Thoracic aorta (tissue), 2 donors: ENCODE measurements around the gene SCN5A. TPM values are rescaled to one million over a fixed set of nuclear protein-coding genes. Genes with fewer than 3 reads are reported as not detected.

Experiments
- ATAC-seq: fragments of 150-250 bp; one replicate; pipeline ENCODE4 v1.8.0; 2017; ENCODE audit warnings: low read depth; ENCODE audit not compliant: insufficient number of reproducible peaks, low FRiP score
- DNase-seq: peaks from one replicate; pipeline ENCODE4 v3.0.0-alpha.2; 2020; ENCODE audit warnings: low spot score
- H3K27ac ChIP-seq, 2 donors: fragments of 200-600 bp; sonication (generic); 1 replicate in 1 of 2; 2 replicates in 1 of 2; pipeline ENCODE4 v1.5.1; 2016; ENCODE audit warnings: mild to moderate bottlenecking in 2 of 2, moderate library complexity in 2 of 2
- H3K27me3 ChIP-seq: fragments of 200-600 bp; sonication (generic); replicated peaks from 2 replicates; pipeline ENCODE4 v1.6.0; 2016; ENCODE audit warnings: mild to moderate bottlenecking; ENCODE audit not compliant: insufficient read depth
- H3K36me3 ChIP-seq: fragments of 200-600 bp; sonication (generic); one replicate; pipeline ENCODE4 v1.5.1; 2016
- H3K4me1 ChIP-seq, 2 donors: fragments of 200-600 bp; sonication (generic); 1 replicate in 1 of 2; 2 replicates in 1 of 2; pipeline versions ENCODE4 v1.5.1 to v1.6.0; 2016; ENCODE audit warnings: low read depth in 2 of 2, mild to moderate bottlenecking in 1 of 2; ENCODE audit not compliant: control insufficient read depth in 1 of 2
- H3K4me3 ChIP-seq: fragments of 200-600 bp; sonication (generic); 2 replicates; pipeline ENCODE4 v1.5.1; 2016; ENCODE audit warnings: mild to moderate bottlenecking
- H3K9me3 ChIP-seq: fragments of 200-600 bp; sonication (generic); 2 replicates; pipeline ENCODE4 v1.5.1; 2016
- CTCF ChIP-seq: fragments of 200-600 bp; sonication (generic); IDR thresholded peaks from one replicate; pipeline ENCODE4 v1.5.1; 2019; ENCODE audit warnings: antibody characterized with exemption
- total RNA-seq, 2 donors: library from RNA; depleted of rRNA; stranded (reverse); fragments of >200 nt; gene quantifications; one replicate each; pipeline versions ENCODE4 v1.1.0 to v1.2.3, GENCODE V29; 2016

The SCN5A gene
- total RNA-seq, 2 donors from 2014 or later = 5.4 to 14.4 TPM

- DNase-seq = no peak
- Histone ChIP-seq H3K27me3 (no peaks in the 10 kb centered on the region), H3K27ac (no peak overlapping the region), H3K4me3 (no peak overlapping the region), H3K9me3 (no peaks in the 10 kb centered on the region), H3K4me1 (no peaks in the 10 kb centered on the region), H3K36me3 (no peaks in the 10 kb centered on the region)
- TF ChIP-seq CTCF = no peak
- ATAC-seq = no peak
Observed at GRCh38 chr3:38590521-38590920, 59.0 kb downstream of the SCN5A start.

GRCh38 chr3:38588995-38589937 lies 60.2 kb downstream of the SCN5A start:
- no peaks in the 10 kb centered on the region for H3K4me1 ChIP-seq
- DNase-seq = no peak
- H3K9me3 ChIP-seq = no peaks in the 10 kb centered on the region
- no peak for TF ChIP-seq CTCF
- H3K36me3 ChIP-seq = no peaks in the 10 kb centered on the region
- no peak overlapping the region for H3K4me3 ChIP-seq
- no peak overlapping the region for H3K27ac ChIP-seq
- ATAC-seq = no peak
- H3K27me3 ChIP-seq = no peaks in the 10 kb centered on the region

- Histone ChIP-seq H3K4me1 (no peaks in the 10 kb centered on the region), H3K4me3 (no peak overlapping the region), H3K9me3 (no peaks in the 10 kb centered on the region), H3K27ac (no peak overlapping the region), H3K27me3 (no peaks in the 10 kb centered on the region), H3K36me3 (no peaks in the 10 kb centered on the region)
- no peak for TF ChIP-seq CTCF
- DNase-seq (no peak), ATAC-seq (no peak)
Observed at GRCh38 chr3:38588371-38588971, 61.0 kb downstream of the SCN5A start.

GRCh38 chr3:38587548-38588131 lies 61.8 kb downstream of the SCN5A start:
- ATAC-seq = no peak
- Histone ChIP-seq H3K27me3 (no peaks in the 10 kb centered on the region), H3K27ac (no peak overlapping the region), H3K4me1 (no peaks in the 10 kb centered on the region), H3K36me3 (no peaks in the 10 kb centered on the region), H3K4me3 (no peak overlapping the region), H3K9me3 (no peaks in the 10 kb centered on the region)
- no peak for TF ChIP-seq CTCF
- no peak for DNase-seq
